Activated T-cell treated with anti-CD3 and anti-CD28 coated beads, Interleukin-2, amount 50 U/mL, for 24 hours (primary cell): ENCODE measurements around the gene IFNL2.
"Not testable (repeated sequence)": the region's sequence is repeated elsewhere in the genome, so short reads cannot be mapped to it uniquely, and the experiment has no call there.

Experiments
- DNase-seq: peaks from one replicate; pipeline ENCODE4 v3.0.0-alpha.2; 2020
- H3K27ac Mint-ChIP-seq: 2 replicates; pipeline ENCODE4 v1.8.0; 2020; ENCODE audit warnings: mild to moderate bottlenecking, mixed read lengths
- H3K27me3 Mint-ChIP-seq: 2 replicates; pipeline ENCODE4 v1.8.0; 2020; ENCODE audit warnings: mixed read lengths
- H3K36me3 Mint-ChIP-seq: 2 replicates; pipeline ENCODE4 v1.8.0; 2020; ENCODE audit warnings: low read depth, mixed read lengths
- H3K4me1 Mint-ChIP-seq: 2 replicates; pipeline ENCODE4 v1.8.0; 2020; ENCODE audit warnings: low read depth, mixed read lengths
- H3K4me3 Mint-ChIP-seq: 2 replicates; pipeline ENCODE4 v1.8.0; 2020; ENCODE audit warnings: mild to moderate bottlenecking, moderate library complexity, mixed read lengths
- H3K9me3 Mint-ChIP-seq: 2 replicates; pipeline ENCODE4 v1.8.0; 2020; ENCODE audit warnings: mixed read lengths

The IFNL2 gene

GRCh38 chr19:39265321-39265916 is 2.8 kb upstream of the IFNL2 start:
- no peak for DNase-seq
- Mint-ChIP-seq H3K27me3 (peaks cover 51% of the 10 kb centered on the region), H3K4me3 (no peak overlapping the region), H3K36me3 (no peaks in the 10 kb centered on the region), H3K27ac (no peak overlapping the region), H3K9me3 (no peaks in the 10 kb centered on the region), H3K4me1 (peaks cover 10% of the 10 kb centered on the region)

- not testable (repeated sequence) for H3K36me3 Mint-ChIP-seq, H3K4me1 Mint-ChIP-seq, H3K27ac Mint-ChIP-seq, H3K4me3 Mint-ChIP-seq, DNase-seq, H3K9me3 Mint-ChIP-seq
- H3K27me3 Mint-ChIP-seq: peaks cover 31% of the 10 kb centered on the region
Measured at GRCh38 chr19:39268531-39269223, 481 bp downstream of the IFNL2 start.

GRCh38 chr19:39269369-39269768 is 1.2 kb downstream of the IFNL2 start:
- H3K4me3 Mint-ChIP-seq, H3K9me3 Mint-ChIP-seq, DNase-seq, H3K27ac Mint-ChIP-seq, H3K4me1 Mint-ChIP-seq, H3K36me3 Mint-ChIP-seq: not testable (repeated sequence)
- H3K27me3 Mint-ChIP-seq: peaks cover 24% of the 10 kb centered on the region

GRCh38 chr19:39270036-39270871 is 2.1 kb downstream of the IFNL2 start:
- peaks cover 17% of the 10 kb centered on the region for H3K27me3 Mint-ChIP-seq
- no peak overlapping the region for H3K27ac Mint-ChIP-seq
- DNase-seq: no peak
- H3K4me1 Mint-ChIP-seq: no peaks in the 10 kb centered on the region
- no peaks in the 10 kb centered on the region for H3K36me3 Mint-ChIP-seq
- no peak overlapping the region for H3K4me3 Mint-ChIP-seq
- H3K9me3 Mint-ChIP-seq: no peaks in the 10 kb centered on the region

GRCh38 chr19:39273859-39274258 is 5.7 kb downstream of the IFNL2 start:
- peaks cover 12% of the 10 kb centered on the region for H3K27me3 Mint-ChIP-seq
- not testable (repeated sequence) for DNase-seq, H3K36me3 Mint-ChIP-seq

GRCh38 chr19:39275578-39275977 is 7.4 kb downstream of the IFNL2 start:
- H3K4me3 Mint-ChIP-seq: no peak overlapping the region

More at GRCh38 chr19:39273859-39274258, 5.7 kb downstream of the IFNL2 start:
- H3K27ac Mint-ChIP-seq, H3K9me3 Mint-ChIP-seq, H3K4me3 Mint-ChIP-seq, H3K4me1 Mint-ChIP-seq: not testable (repeated sequence)

GRCh38 chr19:39276740-39277139 is 8.5 kb downstream of the IFNL2 start:
- no peaks in the 10 kb centered on the region for H3K4me1 Mint-ChIP-seq
- no peak for DNase-seq
- no peaks in the 10 kb centered on the region for H3K9me3 Mint-ChIP-seq
- no peak overlapping the region for H3K4me3 Mint-ChIP-seq
- no peak overlapping the region for H3K27ac Mint-ChIP-seq
- H3K36me3 Mint-ChIP-seq: no peaks in the 10 kb centered on the region
- no peaks in the 10 kb centered on the region for H3K27me3 Mint-ChIP-seq

More at GRCh38 chr19:39275578-39275977, 7.4 kb downstream of the IFNL2 start:
- H3K4me1 Mint-ChIP-seq: no peaks in the 10 kb centered on the region
- H3K27ac Mint-ChIP-seq: no peak overlapping the region
- no peaks in the 10 kb centered on the region for H3K27me3 Mint-ChIP-seq
- no peaks in the 10 kb centered on the region for H3K9me3 Mint-ChIP-seq
- H3K36me3 Mint-ChIP-seq: no peaks in the 10 kb centered on the region
- DNase-seq: no peak

- Mint-ChIP-seq H3K4me1 (no peaks in the 10 kb centered on the region), H3K27me3 (no peaks in the 10 kb centered on the region), H3K27ac (no peak overlapping the region), H3K9me3 (peaks cover 4% of the 10 kb centered on the region), H3K36me3 (no peaks in the 10 kb centered on the region), H3K4me3 (no peak overlapping the region)
- no peak for DNase-seq
Measured at GRCh38 chr19:39277598-39277997, 9.4 kb downstream of the IFNL2 start.

GRCh38 chr19:39282021-39282420 is 13.8 kb downstream of the IFNL2 start:
- peaks cover 4% of the 10 kb centered on the region for H3K9me3 Mint-ChIP-seq
- H3K27ac Mint-ChIP-seq: no peak overlapping the region
- no peaks in the 10 kb centered on the region for H3K4me1 Mint-ChIP-seq
- no peaks in the 10 kb centered on the region for H3K36me3 Mint-ChIP-seq
- no peak for DNase-seq
- H3K4me3 Mint-ChIP-seq: no peak overlapping the region
- H3K27me3 Mint-ChIP-seq: no peaks in the 10 kb centered on the region

- Mint-ChIP-seq H3K4me3 (no peak overlapping the region), H3K9me3 (peaks cover 4% of the 10 kb centered on the region), H3K27me3 (no peaks in the 10 kb centered on the region), H3K36me3 (no peaks in the 10 kb centered on the region), H3K27ac (no peak overlapping the region), H3K4me1 (no peaks in the 10 kb centered on the region)
- no peak for DNase-seq
Measured at GRCh38 chr19:39284032-39284431, 15.8 kb downstream of the IFNL2 start.

GRCh38 chr19:39293394-39293793 is 25.2 kb downstream of the IFNL2 start:
- Mint-ChIP-seq H3K9me3 (no peaks in the 10 kb centered on the region), H3K27me3 (peaks cover 2% of the 10 kb centered on the region), H3K27ac (no peak overlapping the region), H3K36me3 (no peaks in the 10 kb centered on the region), H3K4me1 (peaks cover 10% of the 10 kb centered on the region), H3K4me3 (no peak overlapping the region)
- DNase-seq: no peak

- DNase-seq: no peak
- Mint-ChIP-seq H3K36me3 (no peaks in the 10 kb centered on the region), H3K9me3 (no peaks in the 10 kb centered on the region), H3K4me1 (peaks cover 16% of the 10 kb centered on the region), H3K4me3 (no peak within 1 kb of the TSS), H3K27ac (no peak within 1 kb of the TSS), H3K27me3 (peaks cover 2% of the 10 kb centered on the region)
Measured at GRCh38 chr19:39296055-39296645, 28.0 kb downstream of the IFNL2 start, which contains the start of gene IFNL1. Gene IFNL1 (plus strand): TSS chr19:39296407. CDS start chr19:39296422, 15 bp downstream.

- Mint-ChIP-seq H3K4me3 (no peak overlapping the region), H3K27ac (no peak overlapping the region), H3K4me1 (peaks cover 16% of the 10 kb centered on the region), H3K36me3 (no peaks in the 10 kb centered on the region), H3K27me3 (peaks cover 2% of the 10 kb centered on the region), H3K9me3 (no peaks in the 10 kb centered on the region)
- no peak for DNase-seq
Measured at GRCh38 chr19:39296906-39297305, 28.7 kb downstream of the IFNL2 start.

GRCh38 chr19:39297931-39298634 is 29.9 kb downstream of the IFNL2 start:
- H3K36me3 Mint-ChIP-seq: no peaks in the 10 kb centered on the region
- peak; percentile 60 for DNase-seq
- H3K4me1 Mint-ChIP-seq: peaks cover 16% of the 10 kb centered on the region
- H3K9me3 Mint-ChIP-seq: no peaks in the 10 kb centered on the region
- peak overlapping the region; percentile 39 for H3K27ac Mint-ChIP-seq
- no peaks in the 10 kb centered on the region for H3K27me3 Mint-ChIP-seq
- peak overlapping the region; percentile 35 for H3K4me3 Mint-ChIP-seq
